ENCODE results near the gene LMBR1L.
"Not testable (repeated sequence)": the region's sequence is repeated elsewhere in the genome, so short reads cannot be mapped to it uniquely, and the experiment has no call there.

LMBR1L gene

DNA sequence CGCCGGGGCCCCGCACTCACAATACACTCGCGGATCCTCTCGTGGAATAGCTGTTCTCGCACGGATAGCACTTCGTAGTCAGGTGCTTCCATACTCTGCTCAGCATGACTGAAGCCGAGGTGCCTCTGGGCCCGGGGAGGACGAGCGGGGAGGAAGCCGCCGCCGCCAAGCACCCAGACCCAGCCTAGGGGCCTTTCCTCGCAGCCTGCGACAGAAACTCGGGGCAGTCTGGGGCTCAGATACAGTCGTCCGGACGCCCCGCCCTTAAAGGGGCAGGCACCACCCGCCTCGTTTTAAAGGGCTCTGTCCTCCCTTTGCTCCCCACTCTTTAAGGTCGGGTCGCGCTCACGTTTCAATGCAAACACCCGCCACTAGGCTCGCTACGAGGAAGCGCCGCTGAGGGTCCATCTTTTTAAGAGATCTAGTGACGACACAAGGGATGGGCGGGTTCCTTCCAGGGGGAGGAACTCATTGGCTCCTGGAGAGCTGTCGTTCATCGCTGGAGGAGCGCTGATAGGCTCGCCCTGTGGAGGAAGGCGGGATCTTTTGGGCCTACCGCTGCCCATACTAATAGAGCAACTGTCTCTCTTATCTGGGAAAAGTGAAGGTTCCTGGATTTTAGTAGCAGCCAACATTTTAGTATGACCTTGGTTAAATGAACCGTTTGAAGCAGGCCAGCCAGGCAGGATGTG, at the start of gene LMBR1L:
TSS of gene LMBR1L (minus strand) at position 384 of the 692 bp plus-strand sequence. CDS start at position 92, 292 bp downstream.
- DNase-seq, result peak; percentile 93 to 96

DNA sequence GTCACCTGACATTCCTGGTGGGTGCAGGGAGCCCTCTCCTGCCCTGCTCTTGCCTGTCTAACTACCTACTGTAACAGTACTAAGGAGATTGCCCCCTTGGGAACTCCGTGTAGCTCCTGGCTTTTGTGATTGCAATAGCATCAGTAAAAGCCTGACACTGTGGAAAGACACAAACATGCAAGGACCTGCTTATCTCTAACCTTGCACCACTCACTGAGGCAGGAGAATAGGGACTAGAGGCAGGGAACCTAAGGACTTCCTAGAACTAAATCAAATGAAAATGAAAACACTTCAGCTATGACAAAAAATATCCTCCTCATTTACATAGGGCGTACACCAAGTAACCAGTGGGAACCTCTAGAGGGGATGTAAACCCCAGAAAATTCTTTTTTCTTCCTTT, 49.8 kb upstream of the LMBR1L start:
- no peak for DNase-seq

- DNase-seq, result no peak
Measured at GRCh38 chr12:49154221-49154620, 43.6 kb upstream of the LMBR1L start.

- no peak for DNase-seq
Measured at GRCh38 chr12:49147384-49147783, 36.7 kb upstream of the LMBR1L start.

GRCh38 chr12:49146406-49146805, 35.8 kb upstream of the LMBR1L start:
- DNase-seq, result no peak

- DNase-seq, result no peak
Measured at GRCh38 chr12:49144384-49144783, 33.7 kb upstream of the LMBR1L start.

DNA sequence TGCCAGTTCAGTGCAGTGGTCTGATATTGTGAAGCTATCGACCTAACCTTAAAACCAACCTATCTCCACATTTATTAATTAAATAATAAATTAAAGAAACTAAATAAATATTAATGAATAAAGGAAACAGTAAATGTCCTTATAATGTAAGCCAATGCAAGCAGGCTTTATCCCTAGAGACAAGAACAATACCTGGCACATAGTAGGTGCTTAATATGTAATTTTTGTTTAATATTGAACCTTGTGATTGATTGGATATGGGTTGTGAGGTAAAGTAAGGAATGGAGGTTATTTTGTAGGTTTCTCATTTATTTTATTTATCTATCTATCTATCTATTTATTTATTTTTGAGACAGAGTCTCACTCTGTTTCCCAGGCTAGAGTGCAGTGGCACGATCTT, 28.4 kb upstream of the LMBR1L start:
- DNase-seq, result no peak

- no peak for DNase-seq
Measured at GRCh38 chr12:49138587-49138986, 27.9 kb upstream of the LMBR1L start.

- no peak for DNase-seq
Measured at GRCh38 chr12:49137476-49137875, 26.8 kb upstream of the LMBR1L start.

GRCh38 chr12:49136997-49137396, 26.4 kb upstream of the LMBR1L start:
- not testable (repeated sequence) for DNase-seq

DNA sequence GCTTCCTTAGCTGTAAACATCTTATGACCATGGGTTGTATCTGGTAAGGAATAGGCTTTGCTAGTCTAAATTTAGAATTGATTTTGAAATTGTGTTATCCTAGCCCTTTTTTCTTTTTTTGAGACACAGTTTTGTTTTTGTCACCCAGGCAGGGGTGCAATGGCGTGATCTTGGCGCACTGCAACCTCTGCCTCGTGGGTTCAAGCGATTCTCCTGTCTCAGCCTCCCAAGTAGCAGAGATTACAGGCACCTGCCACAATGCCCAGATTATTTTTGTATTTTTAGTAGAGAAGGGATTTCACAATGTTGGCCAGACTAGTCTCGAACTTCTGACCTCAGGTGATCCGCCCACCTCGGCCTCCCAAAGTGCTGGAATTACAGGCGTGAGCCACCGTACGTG, 22.9 kb upstream of the LMBR1L start:
- DNase-seq, result no peak

DNA sequence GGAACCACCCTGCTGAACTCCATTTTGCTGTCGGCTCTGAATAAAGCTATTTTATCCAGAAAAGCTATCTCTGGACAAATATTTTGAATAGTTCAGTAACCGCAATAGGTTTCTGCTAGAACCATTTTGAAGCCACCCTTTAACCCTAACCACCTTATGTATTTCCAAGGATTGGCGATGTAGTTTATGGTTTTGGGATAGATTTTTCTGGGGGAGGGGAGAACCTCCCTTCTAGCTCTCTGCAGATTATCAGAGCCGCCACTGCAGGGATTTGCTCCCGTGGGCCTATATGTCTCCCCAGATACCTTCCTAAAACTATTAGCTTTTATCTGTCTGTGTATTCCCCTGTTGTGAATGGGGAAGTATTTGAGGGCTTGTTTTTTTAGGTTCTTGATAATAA, 22.4 kb upstream of the LMBR1L start:
- DNase-seq, result no peak

- peak in 1 of 2 experiments; percentile 27 for DNase-seq
Measured at GRCh38 chr12:49131894-49132461, 21.3 kb upstream of the LMBR1L start.

- peak; percentile 90 to 91 for DNase-seq
Measured at GRCh38 chr12:49131051-49131893, 20.6 kb upstream of the LMBR1L start, which contains the start of gene TUBA1B. TUBA1B (minus strand) TSS chr12:49131395; CDS start chr12:49131300, 95 bp downstream.

GRCh38 chr12:49130151-49131050, 19.8 kb upstream of the LMBR1L start:
- peak; percentile 90 to 93 for DNase-seq

- peak in 1 of 2 experiments; percentile 14 for DNase-seq
Measured at GRCh38 chr12:49129332-49130150, 18.9 kb upstream of the LMBR1L start.

DNA sequence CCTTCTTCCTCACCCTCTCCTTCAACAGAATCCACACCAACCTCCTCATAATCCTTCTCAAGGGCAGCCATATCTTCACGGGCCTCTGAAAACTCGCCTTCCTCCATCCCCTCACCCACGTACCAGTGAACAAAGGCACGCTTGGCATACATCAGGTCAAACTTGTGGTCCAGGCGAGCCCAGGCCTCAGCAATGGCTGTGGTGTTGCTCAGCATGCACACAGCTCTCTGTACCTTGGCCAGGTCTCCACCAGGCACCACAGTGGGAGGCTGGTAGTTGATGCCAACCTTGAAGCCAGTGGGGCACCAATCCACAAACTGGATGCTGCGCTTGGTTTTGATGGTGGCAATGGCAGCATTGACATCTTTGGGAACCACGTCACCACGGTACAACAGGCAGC, 17.3 kb upstream of the LMBR1L start:
- DNase-seq, result not testable (repeated sequence)

- DNase-seq, result peak in 1 of 2 experiments; percentile 31
Measured at GRCh38 chr12:49126852-49127763, 16.5 kb upstream of the LMBR1L start.

GRCh38 chr12:49121047-49121696, 10.5 kb upstream of the LMBR1L start:
- DNase-seq, result no peak

DNA sequence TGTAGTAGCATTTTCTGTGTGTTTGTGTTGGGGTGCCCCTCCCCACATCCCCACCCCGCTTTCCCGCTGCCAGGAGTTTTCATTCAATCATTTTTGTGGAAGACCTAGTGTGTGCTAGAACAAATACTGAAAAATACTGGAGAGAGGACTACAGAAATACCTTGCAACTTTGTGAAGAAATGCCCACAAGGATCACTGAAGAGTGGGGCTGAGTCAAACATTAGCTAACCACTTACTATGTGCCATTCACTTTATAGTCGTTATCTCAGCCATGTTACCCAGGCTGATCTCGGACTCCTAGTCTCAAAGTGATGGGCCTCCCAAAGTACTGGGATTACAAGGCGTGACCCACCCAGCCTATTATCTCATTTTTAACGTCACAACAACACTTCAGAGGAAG, 559 bp upstream of the LMBR1L start:
- no peak for DNase-seq
